Effector memory CD4-positive, alpha-beta T cell (primary cell): ENCODE measurements around the gene TSGA10.
A peak's percentile ranks its signal among the peaks of the same experiment; 100 is the strongest.

Source experiments
- DNase-seq, 3 donors: peaks; one replicate each; pipeline ENCODE4 v3.0.0-alpha.2; 2020
- H3K27ac ChIP-seq: 2 replicates; pipeline ENCODE4 v1.7.0; 2013; ENCODE audit warnings: mild to moderate bottlenecking, low read length, moderate library complexity; ENCODE audit not compliant: insufficient read depth, poor library complexity, severe bottlenecking
- H3K27me3 ChIP-seq: replicated peaks from 2 replicates; pipeline ENCODE4 v1.7.0; 2013; ENCODE audit warnings: mild to moderate bottlenecking, low read length; ENCODE audit not compliant: insufficient read depth, control insufficient read depth, poor library complexity, severe bottlenecking
- H3K36me3 ChIP-seq: 2 replicates; pipeline ENCODE4 v1.7.0; 2013; ENCODE audit warnings: mild to moderate bottlenecking, low read length, moderate library complexity; ENCODE audit not compliant: control insufficient read depth, insufficient read depth
- H3K4me1 ChIP-seq: 2 replicates; pipeline ENCODE4 v1.7.0; 2013; ENCODE audit warnings: low read length, mild to moderate bottlenecking; ENCODE audit not compliant: control insufficient read depth, insufficient read depth, poor library complexity, severe bottlenecking
- H3K4me3 ChIP-seq: 2 replicates; pipeline ENCODE4 v1.7.0; 2013; ENCODE audit warnings: low read length, low read depth, mild to moderate bottlenecking; ENCODE audit not compliant: insufficient read depth, poor library complexity, severe bottlenecking
- H3K9me3 ChIP-seq: 2 replicates; pipeline ENCODE4 v1.7.0; 2013; ENCODE audit warnings: mild to moderate bottlenecking, low read length, moderate library complexity; ENCODE audit not compliant: control insufficient read depth

The TSGA10 gene

GRCh38 chr2:99183025-99183424 lies 28.3 kb upstream of the TSGA10 start:
- no peak for DNase-seq
- Histone ChIP-seq H3K9me3 (no peaks in the 10 kb centered on the region), H3K27ac (no peak overlapping the region), H3K27me3 (no peaks in the 10 kb centered on the region), H3K36me3 (peaks cover 8% of the 10 kb centered on the region), H3K4me3 (no peak overlapping the region), H3K4me1 (peaks cover 21% of the 10 kb centered on the region)

- H3K27ac ChIP-seq = peak overlapping the region; percentile 89
- no peaks in the 10 kb centered on the region for H3K9me3 ChIP-seq
- DNase-seq = no peak
- H3K36me3 ChIP-seq = peaks cover 2% of the 10 kb centered on the region
- H3K4me3 ChIP-seq = peak overlapping the region; percentile 86
- peaks cover 21% of the 10 kb centered on the region for H3K4me1 ChIP-seq
- no peaks in the 10 kb centered on the region for H3K27me3 ChIP-seq
These were observed 26.9 kb upstream of the TSGA10 start for GRCh38 chr2:99181624-99182000.

GRCh38 chr2:99180755-99181623 lies 26.2 kb upstream of the TSGA10 start, which contains the start of the genes MITD1 and MRPL30:
TSS of gene MITD1 (minus strand) at chr2:99181058. CDS start at chr2:99180981, 77 bp downstream.
TSS of gene MRPL30 (plus strand) at chr2:99181184. CDS start at chr2:99186204, 5,020 bp downstream.
- Histone ChIP-seq H3K9me3 (no peaks in the 10 kb centered on the region), H3K27ac (peak within 1 kb of the TSS; percentile 89), H3K4me3 (peak within 1 kb of the TSS; percentile 86), H3K27me3 (no peaks in the 10 kb centered on the region), H3K4me1 (peaks cover 21% of the 10 kb centered on the region), H3K36me3 (no peaks in the 10 kb centered on the region)
- peak; percentile 83 to 89 (median 87) for DNase-seq

GRCh38 chr2:99171377-99172140 lies 16.8 kb upstream of the TSGA10 start:
- no peak overlapping the region for H3K4me3 ChIP-seq
- no peaks in the 10 kb centered on the region for H3K9me3 ChIP-seq
- H3K36me3 ChIP-seq = peaks cover 49% of the 10 kb centered on the region
- H3K27me3 ChIP-seq = no peaks in the 10 kb centered on the region
- no peak for DNase-seq
- H3K4me1 ChIP-seq = no peaks in the 10 kb centered on the region
- H3K27ac ChIP-seq = no peak overlapping the region

- H3K27me3 ChIP-seq = no peaks in the 10 kb centered on the region
- H3K4me3 ChIP-seq = no peak overlapping the region
- H3K36me3 ChIP-seq = peaks cover 49% of the 10 kb centered on the region
- no peak for DNase-seq
- H3K27ac ChIP-seq = peak overlapping the region; percentile 9
- no peaks in the 10 kb centered on the region for H3K4me1 ChIP-seq
- H3K9me3 ChIP-seq = no peaks in the 10 kb centered on the region
These were observed 14.8 kb upstream of the TSGA10 start for GRCh38 chr2:99169534-99169933.

- Histone ChIP-seq H3K36me3 (peaks cover 41% of the 10 kb centered on the region), H3K9me3 (no peaks in the 10 kb centered on the region), H3K27ac (no peak overlapping the region), H3K27me3 (no peaks in the 10 kb centered on the region), H3K4me3 (no peak overlapping the region), H3K4me1 (no peaks in the 10 kb centered on the region)
- no peak for DNase-seq
These were observed 11.5 kb upstream of the TSGA10 start for GRCh38 chr2:99166218-99166617.

- Histone ChIP-seq H3K9me3 (no peaks in the 10 kb centered on the region), H3K36me3 (peaks cover 10% of the 10 kb centered on the region), H3K27me3 (no peaks in the 10 kb centered on the region), H3K27ac (no peak overlapping the region), H3K4me3 (no peak overlapping the region), H3K4me1 (peaks cover 3% of the 10 kb centered on the region)
- DNase-seq = no peak
These were observed 4.9 kb upstream of the TSGA10 start for GRCh38 chr2:99159594-99159993.

- no peaks in the 10 kb centered on the region for H3K27me3 ChIP-seq
- H3K27ac ChIP-seq = no peak overlapping the region
- peaks cover 11% of the 10 kb centered on the region for H3K4me1 ChIP-seq
- no peak overlapping the region for H3K4me3 ChIP-seq
- H3K9me3 ChIP-seq = no peaks in the 10 kb centered on the region
- H3K36me3 ChIP-seq = peaks cover 10% of the 10 kb centered on the region
- DNase-seq = no peak
These were observed 3.9 kb upstream of the TSGA10 start for GRCh38 chr2:99158599-99158998.

GRCh38 chr2:99156891-99157290 lies 2.1 kb upstream of the TSGA10 start:
- Histone ChIP-seq H3K36me3 (peaks cover 10% of the 10 kb centered on the region), H3K27ac (no peak overlapping the region), H3K4me1 (peaks cover 11% of the 10 kb centered on the region), H3K27me3 (no peaks in the 10 kb centered on the region), H3K4me3 (no peak overlapping the region), H3K9me3 (no peaks in the 10 kb centered on the region)
- no peak for DNase-seq
